Fibroblast of lung (primary cell): ENCODE measurements around the gene CTU1. TPM values are rescaled to one million over a fixed set of nuclear protein-coding genes. Genes with fewer than 3 reads are reported as not detected.

ENCODE experiments used
- DNase-seq, 2 donors: peaks; one replicate each; pipeline versions ENCODE4 v3.0.0 to v3.0.0-alpha.2; 2010; ENCODE audit warnings: low read depth in 2 of 2
- H2AFZ ChIP-seq: 2 replicates; pipeline ENCODE4 v1.5.1; 2012; ENCODE audit warnings: low read length, control low read depth, inconsistent platforms
- H3K27ac ChIP-seq: 2 replicates; pipeline ENCODE4 v1.5.1; 2011; ENCODE audit warnings: low read length, control low read depth; ENCODE audit not compliant: insufficient read depth
- H3K27me3 ChIP-seq: 2 replicates; pipeline ENCODE4 v1.5.1; 2011; ENCODE audit warnings: mild to moderate bottlenecking, low read length; ENCODE audit not compliant: control insufficient read depth, insufficient read depth
- H3K36me3 ChIP-seq: 2 replicates; pipeline ENCODE4 v1.5.1; 2011; ENCODE audit warnings: low read length; ENCODE audit not compliant: control insufficient read depth, insufficient read depth
- H3K4me1 ChIP-seq: 2 replicates; pipeline ENCODE4 v1.5.1; 2011; ENCODE audit warnings: low read length; ENCODE audit not compliant: control insufficient read depth, insufficient read depth; ENCODE audit errors: extremely low read depth
- H3K4me2 ChIP-seq: 2 replicates; pipeline ENCODE4 v1.5.1; 2011; ENCODE audit warnings: low read length, control low read depth; ENCODE audit not compliant: insufficient read depth; ENCODE audit errors: extremely low read depth
- H3K4me3 ChIP-seq, 4 experiments: fragments of 200-600 bp in 1 of 4; sonication (generic) in 1 of 4; replicated peaks in 1 of 4; 2 replicates each; pipeline ENCODE4 v1.5.1; 2011 to 2016; ENCODE audit warnings: low read length in 4 of 4, low read depth in 3 of 4, mild to moderate bottlenecking in 3 of 4, control low read depth in 2 of 4, inconsistent platforms in 1 of 4, mixed read lengths in 1 of 4; ENCODE audit not compliant: insufficient read depth in 1 of 4; ENCODE audit errors: control extremely low read depth in 1 of 4
- H3K79me2 ChIP-seq: 2 replicates; pipeline ENCODE4 v1.5.1; 2012; ENCODE audit warnings: mild to moderate bottlenecking, low read length, inconsistent platforms; ENCODE audit not compliant: control insufficient read depth, insufficient read depth
- H3K9ac ChIP-seq: 2 replicates; pipeline ENCODE4 v1.5.1; 2011; ENCODE audit warnings: mild to moderate bottlenecking, low read length, control low read depth; ENCODE audit not compliant: insufficient read depth
- H3K9me3 ChIP-seq: 2 replicates; pipeline ENCODE4 v1.5.1; 2012; ENCODE audit warnings: low read depth, low read length; ENCODE audit not compliant: control insufficient read depth, insufficient read depth
- H4K20me1 ChIP-seq: 2 replicates; pipeline ENCODE4 v1.5.1; 2011; ENCODE audit warnings: low read length; ENCODE audit not compliant: control insufficient read depth, insufficient read depth; ENCODE audit errors: extremely low read depth
- CTCF ChIP-seq, 2 donors: IDR thresholded peaks in 1 of 2; conservative IDR thresholded peaks in 1 of 2; 1 replicate in 1 of 2; 2 replicates in 1 of 2; pipeline ENCODE4 v1.5.1; 2011 to 2012; ENCODE audit warnings: low read length in 2 of 2, control low read depth in 1 of 2, inconsistent platforms in 1 of 2, low read depth in 1 of 2, mild to moderate bottlenecking in 1 of 2
- EZH2 ChIP-seq: IDR thresholded peaks from 2 replicates; pipeline ENCODE4 v1.5.1; 2012; ENCODE audit warnings: low read length, control low read depth, mild to moderate bottlenecking; ENCODE audit errors: missing control alignments
- polyA minus RNA-seq: library from RNA; depleted of rRNA, polyadenylated mRNA; stranded (reverse); fragments of >200 nt; gene quantifications from 2 replicates; pipeline ENCODE4 v1.2.3, GENCODE V29; 2011; ENCODE audit warnings: low replicate concordance
- polyA plus RNA-seq, 2 donors: library from polyadenylated mRNA; depleted of rRNA in 1 of 2; stranded (reverse) in 1 of 2; unstranded in 1 of 2; fragments of >200 nt; gene quantifications; 2 replicates each; pipeline ENCODE4 v1.2.1, GENCODE V29; 2011 to 2012; ENCODE audit warnings: missing spikeins in 1 of 2
- total RNA-seq: library from RNA; depleted of rRNA; stranded (reverse); fragments of >200 nt; gene quantifications from 2 replicates; pipeline ENCODE4 v1.2.1, GENCODE V29; 2014

CTU1 gene
- total RNA-seq (6.9 and 8.1 TPM in 2 replicates), polyA plus RNA-seq (0.98 and 1.2 TPM in 2 replicates), polyA minus RNA-seq (0.67 and 1.1 TPM in 2 replicates)
- polyA plus RNA-seq (2012) = 2.1 and 4.0 TPM in 2 replicates

GRCh38 chr19:51108066-51108804 lies at the start of gene CTU1:
Gene CTU1 (minus strand): TSS chr19:51108409. CDS start chr19:51104569, 3,840 bp downstream.
- H3K4me3 ChIP-seq = peak within 1 kb of the TSS; percentile 46 to 94 (median 71)
- TF ChIP-seq CTCF (conservative IDR thresholded peaks at IDR 0.05 in 1 of 2, IDR thresholded peaks at IDR 0.05 in 1 of 2; ENCODE audit: low read depth in 1 of 2, low read length in 2 of 2) (no peak), EZH2 (no peak)
- H3K36me3 ChIP-seq = peaks cover 2% of the 10 kb centered on the region
- peak within 1 kb of the TSS; percentile 78 for H2AFZ ChIP-seq
- peak within 1 kb of the TSS; percentile 64 for H3K9ac ChIP-seq
- H3K4me1 ChIP-seq = no peaks in the 10 kb centered on the region
- H3K27me3 ChIP-seq = peaks cover 7% of the 10 kb centered on the region
- peak within 1 kb of the TSS; percentile 37 for H3K4me2 ChIP-seq
- peaks cover 23% of the 10 kb centered on the region for H3K79me2 ChIP-seq
- DNase-seq = peak; percentile 99
- H3K9me3 ChIP-seq = no peaks in the 10 kb centered on the region
- peak within 1 kb of the TSS; percentile 67 for H3K27ac ChIP-seq
- no peaks in the 10 kb centered on the region for H4K20me1 ChIP-seq

DNA sequence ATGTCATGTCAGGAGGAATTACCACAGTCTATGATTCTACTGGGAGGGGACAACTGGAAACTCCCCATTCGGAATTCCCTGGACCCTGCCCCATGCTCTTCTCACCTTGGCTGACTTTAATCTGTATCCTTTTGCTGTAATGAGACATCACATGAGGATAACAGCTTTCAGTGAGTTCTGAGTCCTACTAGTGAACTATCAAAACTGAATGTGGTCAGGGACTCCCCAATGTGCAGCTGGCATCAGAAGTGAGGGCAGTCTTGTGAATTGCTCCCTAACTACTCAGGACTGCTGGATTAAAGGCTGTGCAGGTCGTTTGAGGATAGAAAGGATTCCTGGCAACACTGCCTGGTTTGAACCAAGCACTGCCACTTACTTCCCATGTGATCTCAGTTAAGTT lies 49.1 kb upstream of the CTU1 start:
- H2AFZ ChIP-seq = no peak overlapping the region
- H3K4me1 ChIP-seq = no peaks in the 10 kb centered on the region
- TF ChIP-seq EZH2 (no peak), CTCF (conservative IDR thresholded peaks at IDR 0.05 in 1 of 2, IDR thresholded peaks at IDR 0.05 in 1 of 2; ENCODE audit: low read depth in 1 of 2, low read length in 2 of 2) (no peak)
- no peaks in the 10 kb centered on the region for H3K79me2 ChIP-seq
- H3K9me3 ChIP-seq = no peaks in the 10 kb centered on the region
- DNase-seq = no peak
- no peak overlapping the region for H3K27ac ChIP-seq
- no peaks in the 10 kb centered on the region for H3K36me3 ChIP-seq
- H3K27me3 ChIP-seq = no peaks in the 10 kb centered on the region
- H3K9ac ChIP-seq = no peak overlapping the region
- no peaks in the 10 kb centered on the region for H4K20me1 ChIP-seq
- no peak overlapping the region for H3K4me3 ChIP-seq
- no peak overlapping the region for H3K4me2 ChIP-seq

DNA sequence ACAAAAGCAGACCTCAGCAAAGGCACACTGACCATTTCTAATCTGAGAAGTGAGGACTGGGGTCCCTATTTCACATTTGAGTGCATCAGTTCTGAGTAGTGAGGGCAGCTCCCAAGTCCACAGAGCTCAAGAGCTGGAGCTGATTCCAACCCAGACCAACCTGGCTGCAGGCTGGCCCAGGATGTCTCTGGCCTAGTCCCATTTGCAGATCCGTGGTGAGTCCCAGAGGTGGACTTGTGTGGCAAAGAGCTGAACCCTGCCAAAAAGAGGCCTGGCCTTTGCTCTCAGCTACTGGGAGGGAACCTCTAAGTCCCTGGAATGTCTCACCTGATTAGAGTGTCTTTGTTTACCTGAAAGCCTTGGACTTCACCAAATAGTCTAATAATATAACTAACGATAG lies 48.5 kb upstream of the CTU1 start:
- Histone ChIP-seq H3K9me3 (no peaks in the 10 kb centered on the region), H3K4me2 (no peak overlapping the region), H3K27ac (no peak overlapping the region), H3K4me3 (no peak overlapping the region), H3K4me1 (no peaks in the 10 kb centered on the region), H4K20me1 (no peaks in the 10 kb centered on the region), H3K27me3 (no peaks in the 10 kb centered on the region), H3K36me3 (no peaks in the 10 kb centered on the region), H3K9ac (no peak overlapping the region), H3K79me2 (no peaks in the 10 kb centered on the region), H2AFZ (no peak overlapping the region)
- no peak for TF ChIP-seq CTCF (conservative IDR thresholded peaks at IDR 0.05 in 1 of 2, IDR thresholded peaks at IDR 0.05 in 1 of 2; ENCODE audit: low read depth in 1 of 2, low read length in 2 of 2)
- TF ChIP-seq EZH2 = no peak
- no peak for DNase-seq
